SK-N-SH treated with all-trans-retinoic acid at 6 μM for 48 hours (cell line): ENCODE measurements around the gene RITA1.

Experiments
- BACH2 ChIP-seq: fragments of 250-450 bp; sonication (Bioruptor Pico); IDR thresholded peaks from 2 replicates; pipeline ENCODE4 v1.9.0; 2021; ENCODE audit warnings: mild to moderate bottlenecking, borderline replicate concordance
- CREB5 ChIP-seq: fragments of 250-450 bp; sonication (Bioruptor Pico); IDR thresholded peaks from 2 replicates; pipeline ENCODE4 v1.5.1; 2020; ENCODE audit warnings: low read depth, mild to moderate bottlenecking, moderate library complexity
- CSRNP3 ChIP-seq: fragments of 250-450 bp; sonication (Bioruptor Pico); IDR thresholded peaks from 2 replicates; pipeline ENCODE4 v1.5.1; 2021; ENCODE audit warnings: mild to moderate bottlenecking, moderate library complexity
- ESRRG ChIP-seq: fragments of 250-450 bp; sonication (Bioruptor Pico); IDR thresholded peaks from 2 replicates; pipeline ENCODE4 v1.6.1; 2021; ENCODE audit warnings: mild to moderate bottlenecking
- GLIS3 ChIP-seq: fragments of 250-450 bp; sonication (Bioruptor Pico); IDR thresholded peaks from 2 replicates; pipeline ENCODE4 v1.5.0; 2020; ENCODE audit warnings: mild to moderate bottlenecking, moderate library complexity
- OSR1 ChIP-seq: fragments of 250-450 bp; sonication (Bioruptor Pico); IDR thresholded peaks from 2 replicates; pipeline ENCODE4 v1.8.0; 2022; ENCODE audit warnings: moderate library complexity, mild to moderate bottlenecking, inconsistent platforms
- PATZ1 ChIP-seq: fragments of 250-450 bp; sonication (Bioruptor Pico); IDR thresholded peaks from 2 replicates; pipeline ENCODE4 v1.8.0; 2020; ENCODE audit warnings: mild to moderate bottlenecking, moderate library complexity, borderline replicate concordance
- RARB ChIP-seq: fragments of 250-450 bp; sonication (Bioruptor Pico); IDR thresholded peaks from 2 replicates; pipeline ENCODE4 v1.8.0; 2021; ENCODE audit warnings: mild to moderate bottlenecking, moderate library complexity
- ZC3H10 ChIP-seq: fragments of 250-450 bp; sonication (Bioruptor Pico); IDR thresholded peaks from 2 replicates; pipeline ENCODE4 v1.5.1; 2021; ENCODE audit warnings: mild to moderate bottlenecking, moderate library complexity
- ZFP3 ChIP-seq: fragments of 250-450 bp; sonication (Bioruptor Pico); IDR thresholded peaks from 2 replicates; pipeline ENCODE4 v1.5.0; 2020; ENCODE audit warnings: mild to moderate bottlenecking, moderate library complexity
- ZFP30 ChIP-seq: fragments of 450-650 bp; formaldehyde crosslinking; IDR thresholded peaks from 2 replicates; pipeline ENCODE4 v1.5.0; 2022; ENCODE audit warnings: mild to moderate bottlenecking, moderate library complexity
- ZNF565 ChIP-seq: fragments of 450-650 bp; formaldehyde crosslinking; conservative IDR thresholded peaks from 2 replicates; pipeline ENCODE4 v1.5.0; 2020; ENCODE audit warnings: low read depth, mild to moderate bottlenecking, moderate library complexity
- ZNF70 ChIP-seq: fragments of 450-650 bp; formaldehyde crosslinking; IDR thresholded peaks from 2 replicates; pipeline ENCODE4 v1.5.0; 2020; ENCODE audit warnings: mild to moderate bottlenecking, moderate library complexity
- ZNF8 ChIP-seq: fragments of 450-650 bp; formaldehyde crosslinking; IDR thresholded peaks from 2 replicates; pipeline ENCODE4 v1.5.0; 2020; ENCODE audit warnings: mild to moderate bottlenecking, moderate library complexity

- TF ChIP-seq OSR1 (CRISPR knock-in tag), result no peak
- no peak for TF ChIP-seq CSRNP3 (CRISPR knock-in tag)
- no peak for TF ChIP-seq ZC3H10
- TF ChIP-seq ZNF8 (CRISPR knock-in tag), result no peak
- no peak for TF ChIP-seq CREB5 (CRISPR knock-in tag)
- TF ChIP-seq GLIS3 (CRISPR knock-in tag), result no peak
- TF ChIP-seq RARB (CRISPR knock-in tag), result no peak
- no peak for TF ChIP-seq PATZ1 (CRISPR knock-in tag)
- no peak for TF ChIP-seq ZNF565 (CRISPR knock-in tag)
- no peak for TF ChIP-seq ZFP3 (CRISPR knock-in tag)
- TF ChIP-seq BACH2 (CRISPR knock-in tag), result no peak
- no peak for TF ChIP-seq ZFP30
- no peak for TF ChIP-seq ZNF70
- TF ChIP-seq ESRRG (CRISPR knock-in tag), result no peak
Observed at GRCh38 chr12:113184098-113184899, 1.2 kb upstream of the RITA1 start.
